EL (cell line): ENCODE data around the gene RGL1.
"Not testable (repeated sequence)": the region's sequence is repeated elsewhere in the genome, so short reads cannot be mapped to it uniquely, and the experiment has no call there.

Source experiments
- DNase-seq: peaks from one replicate; pipeline ENCODE4 v3.0.0-alpha.2; 2016

RGL1 gene

DNA sequence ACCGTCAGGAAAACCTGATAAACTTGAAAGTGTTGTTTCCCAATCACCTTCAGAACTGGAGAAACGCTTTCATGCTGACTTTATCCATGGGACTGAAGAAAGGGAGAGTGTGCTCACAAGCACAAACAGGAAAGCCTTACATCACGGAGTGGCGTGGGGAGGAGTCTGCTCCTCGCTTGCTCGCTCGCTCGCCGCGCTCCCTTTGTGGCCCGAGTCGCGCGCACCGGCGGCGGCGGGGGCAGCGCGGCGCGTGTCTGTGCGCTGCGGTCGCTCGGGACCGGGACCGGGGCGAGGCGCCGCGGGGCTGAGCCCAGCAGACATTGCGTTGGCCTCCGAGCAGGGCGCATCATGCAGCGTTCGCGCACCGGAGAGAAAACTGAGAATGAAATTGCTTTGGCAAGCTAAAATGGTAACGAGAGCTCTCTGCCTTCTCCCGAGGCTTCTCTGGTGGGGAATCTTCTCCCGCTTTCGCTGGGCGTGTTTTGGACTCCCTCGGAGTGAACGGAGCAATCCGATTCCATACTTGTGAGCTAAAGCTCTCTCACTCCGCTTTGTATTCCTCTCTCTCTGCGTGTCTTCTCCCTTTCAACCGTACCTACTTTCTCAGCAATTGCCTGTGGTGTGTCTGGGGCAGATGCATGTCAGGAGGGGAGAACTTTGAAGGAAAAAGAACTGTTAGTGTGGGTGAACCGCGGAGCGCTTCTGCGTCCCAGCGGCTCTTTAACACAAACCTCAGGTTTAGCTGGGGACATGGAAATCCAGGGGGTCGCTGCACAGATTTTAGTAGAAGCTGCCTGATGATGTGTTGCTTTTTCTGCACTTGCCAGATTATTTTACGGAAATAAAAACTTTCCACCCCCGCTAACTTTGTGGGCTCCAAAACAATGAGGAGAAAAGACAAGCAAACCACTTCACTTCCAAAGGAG, at the start of gene RGL1:
RGL1 (plus strand) TSS at position 205 of the 926 bp plus-strand sequence; CDS start at position 383, 178 bp downstream.
- DNase-seq, result peak; percentile 71

DNA sequence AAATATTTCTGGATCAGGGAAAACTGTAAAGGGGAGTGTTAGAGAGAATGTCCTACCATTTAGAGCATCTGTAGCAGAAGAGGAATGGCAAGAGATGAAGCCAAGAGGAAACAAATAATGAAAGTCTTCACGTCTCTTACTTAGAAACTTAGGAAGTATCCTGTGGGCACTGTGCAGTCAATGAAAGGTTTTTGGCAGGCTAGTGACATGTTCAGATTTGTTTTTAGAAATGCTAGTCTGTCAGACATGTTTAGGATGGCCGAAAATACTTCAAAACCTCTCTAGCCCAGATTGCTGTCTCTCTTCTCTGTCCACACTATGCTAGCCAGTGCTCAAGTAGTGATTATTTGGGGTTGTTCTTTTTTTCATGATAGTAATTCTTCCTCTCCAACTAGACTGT, 48.6 kb upstream of the RGL1 start:
- DNase-seq, result no peak

DNA sequence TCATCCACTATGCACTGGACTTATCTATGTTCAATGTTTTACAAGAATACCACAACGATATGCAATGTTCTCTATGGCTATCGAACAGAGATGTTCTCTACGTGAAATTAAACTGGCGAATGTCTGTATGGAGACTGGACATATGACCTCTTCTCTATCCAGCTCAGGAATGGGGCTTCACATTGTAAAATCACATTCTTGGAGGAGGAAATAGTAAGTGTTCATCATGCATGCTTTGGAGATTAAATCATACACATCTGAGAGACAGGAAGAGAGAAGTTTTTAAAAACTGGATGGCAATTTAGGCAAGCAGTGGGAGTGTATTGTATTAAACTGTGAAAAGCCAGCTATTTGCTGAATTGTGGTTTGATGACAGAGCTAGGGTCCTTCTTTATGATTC, 47.9 kb upstream of the RGL1 start:
- peak; percentile 92 for DNase-seq

DNA sequence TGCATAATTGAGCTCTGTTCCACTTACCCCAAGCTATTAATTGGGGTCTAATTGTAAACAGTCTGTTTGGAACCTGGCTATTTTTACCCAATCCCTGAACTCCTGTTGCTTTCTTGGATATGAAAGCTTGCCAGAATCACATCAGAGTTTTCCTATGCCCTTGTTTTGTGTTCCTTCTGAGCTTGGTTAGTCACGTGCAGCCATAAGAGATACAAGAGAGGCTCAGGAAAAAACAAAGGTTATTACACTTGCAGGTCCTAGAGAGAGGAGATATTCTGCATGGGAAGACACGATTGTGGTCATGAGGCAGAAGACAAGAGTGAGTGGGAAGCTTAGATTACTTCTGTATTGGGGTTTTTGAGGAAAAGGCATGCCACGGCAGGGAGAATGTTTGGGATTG, 46.0 kb upstream of the RGL1 start:
- DNase-seq, result no peak

DNA sequence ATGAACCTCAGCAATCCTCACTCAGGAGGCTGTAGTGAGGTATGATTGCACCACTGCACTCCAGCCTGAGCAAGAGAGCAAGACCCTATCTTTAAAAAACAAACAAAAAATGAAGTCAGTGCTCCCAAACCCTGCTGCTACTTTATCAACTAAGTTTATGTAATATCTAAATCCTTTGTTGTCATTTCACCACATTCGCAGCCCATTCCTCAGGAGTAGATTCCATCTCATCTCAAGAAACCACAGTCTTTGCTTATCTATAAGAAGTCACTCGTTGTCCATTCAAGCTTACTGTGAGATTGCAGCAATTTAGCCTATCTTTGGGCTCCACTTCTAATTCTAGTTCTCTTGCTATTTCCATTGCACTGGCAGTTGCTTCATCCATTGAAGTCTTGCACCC, 44.3 kb upstream of the RGL1 start:
- DNase-seq, result no peak

GRCh38 chr1:183761871-183762270, 43.0 kb upstream of the RGL1 start:
- DNase-seq, result peak; percentile 34

- DNase-seq, result not testable (repeated sequence)
Observed at GRCh38 chr1:183762856-183763255, 42.1 kb upstream of the RGL1 start.

DNA sequence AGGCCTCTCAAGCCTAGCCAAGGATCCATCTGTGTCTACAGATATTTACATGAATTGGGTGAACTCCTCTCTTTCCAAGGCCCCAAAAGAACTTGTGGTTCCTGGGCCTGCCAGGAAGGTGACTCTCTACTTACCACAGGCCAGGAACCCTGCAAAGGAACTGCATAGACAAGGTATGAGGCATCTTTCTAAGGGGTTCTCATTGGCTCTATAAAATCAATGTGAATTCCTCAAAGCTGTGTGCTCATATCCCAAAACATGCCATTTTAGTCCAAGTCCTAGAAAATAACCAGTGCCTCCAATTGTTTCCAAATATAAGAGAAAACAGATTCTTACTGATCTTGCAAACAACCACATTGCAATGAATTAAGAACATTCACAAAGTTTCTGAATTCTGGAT, 39.9 kb upstream of the RGL1 start:
- DNase-seq, result peak; percentile 37

DNA sequence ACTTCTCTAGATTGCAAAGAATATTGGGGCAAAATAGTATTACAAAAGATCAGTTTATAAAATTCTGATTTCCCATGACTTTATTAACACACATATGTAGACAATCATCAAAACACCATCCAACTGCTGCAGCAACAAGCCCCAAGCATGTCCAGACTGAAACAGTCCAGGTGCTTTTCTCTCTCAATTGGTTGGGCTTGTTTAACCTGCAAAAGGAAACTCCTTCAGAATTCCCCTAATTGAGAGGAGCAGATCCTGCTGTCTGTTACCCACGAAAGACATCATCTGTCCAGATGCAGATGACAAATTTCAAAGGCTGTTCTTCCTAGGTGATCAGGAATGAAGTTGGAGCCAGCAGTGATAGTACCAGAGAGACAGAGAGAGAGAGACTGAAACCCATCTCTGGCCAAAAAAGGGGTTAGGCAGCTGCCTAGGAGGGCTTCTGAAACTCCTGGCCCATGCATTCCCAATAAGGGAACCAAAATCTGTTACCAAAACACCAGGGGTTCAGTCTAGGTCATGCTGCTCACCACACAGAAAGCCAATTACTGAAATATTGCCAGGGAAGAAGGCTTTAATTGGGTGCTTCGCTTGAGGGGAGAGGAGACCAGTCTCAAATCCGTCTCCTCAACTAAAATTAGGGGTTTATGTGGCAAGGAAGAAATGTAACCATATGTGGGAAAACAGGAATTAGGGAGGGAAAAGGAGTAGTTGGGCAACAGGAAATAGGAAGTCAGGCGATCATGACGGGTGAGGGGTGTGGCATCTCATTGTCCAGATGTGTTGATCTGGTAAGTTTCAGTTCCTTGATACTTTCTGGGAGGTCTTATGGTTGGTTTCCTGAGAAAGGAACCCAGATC, 34.7 kb upstream of the RGL1 start:
- DNase-seq, result no peak

- no peak for DNase-seq
Observed at GRCh38 chr1:183770816-183771128, 34.1 kb upstream of the RGL1 start.

GRCh38 chr1:183773482-183774274, 31.2 kb upstream of the RGL1 start:
- DNase-seq, result no peak

- DNase-seq, result no peak
Observed at GRCh38 chr1:183774938-183775337, 30.0 kb upstream of the RGL1 start.

GRCh38 chr1:183776731-183777130, 28.2 kb upstream of the RGL1 start:
- DNase-seq, result no peak

DNA sequence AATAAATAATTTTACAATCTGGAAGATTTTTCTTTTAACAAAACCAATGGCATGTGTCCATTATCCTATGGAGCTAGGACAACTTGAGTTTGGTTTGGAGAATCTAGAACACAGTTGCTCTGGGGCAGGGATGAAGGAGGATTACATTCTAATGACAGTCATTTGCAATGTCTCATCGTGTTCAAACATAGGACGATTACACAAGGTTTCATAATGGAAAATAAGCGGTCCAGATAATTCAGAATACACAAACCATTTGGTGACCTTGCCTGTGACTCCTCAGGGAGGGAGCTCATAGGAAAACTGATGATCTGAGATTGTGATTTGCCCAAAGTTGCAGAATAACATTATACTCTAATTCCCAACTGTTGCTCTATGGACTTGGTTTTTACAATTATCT, 27.6 kb upstream of the RGL1 start:
- DNase-seq, result no peak

- DNase-seq, result no peak
Observed at GRCh38 chr1:183778045-183778444, 26.9 kb upstream of the RGL1 start.

GRCh38 chr1:183778568-183779433, 26.1 kb upstream of the RGL1 start:
- DNase-seq, result no peak

DNA sequence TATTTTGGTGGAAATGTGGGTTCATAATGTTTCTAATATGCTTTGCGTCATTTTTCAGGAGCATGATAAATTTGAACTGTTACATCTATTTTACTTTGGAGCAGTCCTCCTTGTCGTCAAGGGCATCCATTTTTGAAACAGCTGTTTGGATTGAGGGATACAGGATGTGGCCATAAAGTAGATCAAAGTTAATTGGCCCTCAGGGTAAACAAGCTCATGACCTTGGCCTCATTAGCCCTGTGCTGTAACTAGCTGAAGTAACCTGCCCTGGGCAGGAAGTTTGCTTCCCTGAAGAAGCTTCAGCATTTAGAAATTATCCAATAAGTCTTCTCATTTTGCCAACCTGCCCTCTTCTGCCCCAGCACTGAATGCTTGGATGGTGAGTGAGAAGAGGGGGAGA, 24.8 kb upstream of the RGL1 start:
- no peak for DNase-seq

GRCh38 chr1:183780757-183781156, 24.2 kb upstream of the RGL1 start:
- DNase-seq, result no peak

DNA sequence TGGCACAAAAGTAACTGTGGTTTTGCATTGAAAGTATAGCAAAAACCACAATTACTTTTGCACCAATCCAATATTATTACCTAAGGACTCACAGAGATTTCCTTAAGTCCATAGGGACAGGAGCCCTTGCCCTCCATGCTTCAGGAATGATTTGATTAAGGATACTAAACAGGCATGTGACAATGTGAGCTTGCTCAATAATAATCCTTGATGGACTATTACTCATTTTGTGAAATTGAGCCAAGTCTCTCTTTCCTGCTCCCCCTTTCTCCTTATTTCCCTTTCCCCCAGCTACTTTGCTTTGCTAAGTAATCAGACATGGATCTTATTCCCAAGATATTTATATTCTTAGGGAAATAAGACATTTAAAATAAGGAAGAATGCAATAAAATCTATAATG, 21.6 kb upstream of the RGL1 start:
- DNase-seq, result peak; percentile 30

DNA sequence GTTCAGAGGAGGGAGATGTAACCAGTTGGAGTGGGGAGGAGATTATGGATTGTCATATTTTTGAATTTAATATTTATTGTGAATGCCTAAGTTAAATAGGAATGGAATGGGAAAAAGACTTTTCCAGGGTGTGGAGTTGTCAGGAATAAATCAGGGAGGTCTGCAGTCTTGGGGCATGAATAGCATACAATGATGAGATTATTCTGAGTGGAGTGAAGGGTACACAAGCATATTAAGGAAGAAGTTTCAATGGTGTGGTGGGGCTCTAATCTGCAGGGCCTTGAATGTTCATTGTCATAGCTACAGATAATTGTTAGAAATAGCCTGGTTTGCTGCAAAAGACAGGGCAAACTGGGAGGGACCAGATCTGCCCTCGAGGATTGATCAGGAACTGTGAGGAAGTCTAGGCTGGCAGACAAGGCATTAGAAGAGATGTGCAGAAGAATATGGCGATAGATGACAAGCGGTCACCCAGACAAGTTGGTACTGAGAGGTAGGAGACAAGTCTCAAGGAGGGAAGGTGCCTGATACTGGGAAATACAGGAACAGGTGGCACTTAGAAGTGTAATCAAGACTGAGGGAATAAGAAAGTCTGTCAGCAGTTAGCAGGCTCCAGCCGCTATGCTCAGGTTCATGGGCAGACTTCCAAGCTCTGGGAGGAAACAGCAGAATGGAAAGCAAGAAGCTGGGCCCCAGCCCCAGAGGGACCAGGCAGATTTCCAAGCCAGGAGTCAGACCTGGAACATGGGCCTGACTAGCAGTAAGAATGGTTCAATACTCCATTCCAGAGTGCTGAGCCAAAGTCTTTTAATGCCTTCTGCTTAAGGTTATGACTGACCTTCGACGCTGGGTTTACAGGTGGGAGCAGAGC, 20.9 kb upstream of the RGL1 start:
- DNase-seq, result peak; percentile 53

DNA sequence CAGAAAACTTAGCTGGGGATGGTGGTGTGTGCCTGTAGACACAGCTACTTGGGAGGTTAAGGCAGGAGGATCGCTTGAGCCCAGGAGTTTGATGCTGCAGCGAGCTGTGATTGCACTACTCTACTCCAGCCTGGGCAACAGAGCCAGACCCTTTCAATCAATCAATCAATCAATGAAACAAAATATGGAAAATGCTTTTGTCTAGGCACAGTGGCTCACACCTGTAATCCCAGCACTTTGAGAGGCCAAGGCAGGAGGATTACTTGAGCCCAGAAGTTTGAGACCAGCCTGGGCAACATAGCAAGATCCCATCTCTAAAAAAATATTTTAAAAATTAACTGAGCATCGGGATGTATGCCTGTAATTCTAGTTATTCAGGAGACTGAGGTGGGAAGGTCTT, 19.0 kb upstream of the RGL1 start:
- DNase-seq, result not testable (repeated sequence)
